SU-DHL-6 (cell line): Measurements from ENCODE around the gene SOCS2.

Source experiments
- CTCF ChIP-seq: fragments of 200-600 bp; sonication (generic); IDR thresholded peaks from one replicate; pipeline ENCODE4 v1.5.1; 2017; ENCODE audit warnings: antibody characterized with exemption, mild to moderate bottlenecking, low read length, moderate library complexity; ENCODE audit not compliant: insufficient read depth, poor library complexity, severe bottlenecking
- EZH2phosphoT487 ChIP-seq: fragments of 200-600 bp; sonication (generic), shearing (Covaris generic); conservative IDR thresholded peaks from 2 replicates; pipeline ENCODE4 v1.6.1; 2018; ENCODE audit warnings: mild to moderate bottlenecking, antibody characterized with exemption, low read length, moderate library complexity, mixed read lengths

- TF ChIP-seq CTCF (no peak), EZH2phosphoT487 (no peak)
These were observed at the start of gene SOCS2 for GRCh38 chr12:93571925-93572711.
